ENCODE data around the gene SPDYE2B.
"Not testable (repeated sequence)": the region's sequence is repeated elsewhere in the genome, so short reads cannot be mapped to it uniquely, and the experiment has no call there.

SPDYE2B gene

DNA sequence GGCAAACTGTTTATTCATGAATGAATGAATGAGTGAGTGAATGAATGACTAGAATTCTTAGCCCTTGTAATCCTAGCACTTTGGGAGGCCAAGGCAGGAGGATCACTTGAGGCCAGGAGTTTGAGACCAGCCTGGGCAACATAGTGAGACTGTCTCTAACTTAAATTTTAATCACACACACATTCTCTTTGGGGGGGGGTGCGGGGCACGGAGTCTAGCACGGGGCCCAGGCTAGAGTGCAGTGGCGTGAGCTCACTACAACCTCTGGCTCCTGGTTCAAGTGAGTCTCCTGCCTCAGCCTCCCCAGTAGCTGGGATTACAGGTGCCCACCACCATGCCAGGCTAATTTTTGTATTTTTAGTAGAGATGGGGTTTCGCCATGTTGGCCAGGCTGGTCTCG lies 40.5 kb downstream of the SPDYE2B start:
- not testable (repeated sequence) for H3K27me3 ChIP-seq (ENCODE audit: insufficient read depth, insufficient read length); H3K4me1 ChIP-seq (ENCODE audit: insufficient read depth, insufficient read length); DNase-seq (ENCODE audit: low read depth, low spot score); H3K4me3 ChIP-seq (ENCODE audit: insufficient read length, low read depth); H3K9ac ChIP-seq (ENCODE audit: insufficient read length, low read depth); H3K9me3 ChIP-seq (ENCODE audit: insufficient read depth, low read length); H3K36me3 ChIP-seq (ENCODE audit: insufficient read depth, insufficient read length, low read length)

DNA sequence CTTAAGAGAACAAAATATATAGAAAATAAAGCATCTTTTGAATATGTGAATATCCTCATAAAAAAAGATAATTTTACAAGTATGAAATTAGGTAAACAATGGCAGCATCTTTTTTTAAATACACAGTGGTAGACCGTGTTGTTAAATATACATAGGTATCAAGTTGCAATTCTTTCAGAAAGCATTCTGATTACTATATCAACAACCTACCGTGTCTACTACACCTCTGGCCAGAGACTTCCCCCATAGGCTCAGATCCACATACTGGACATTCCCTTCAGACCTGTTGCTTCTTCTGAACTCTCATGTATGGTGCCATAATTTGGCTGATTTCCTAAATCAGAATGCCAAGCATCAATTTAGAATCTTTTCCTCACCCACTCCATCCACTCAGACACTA lies 43.9 kb downstream of the SPDYE2B start:
- DNase-seq (ENCODE audit: low read depth, low spot score); H3K4me1 ChIP-seq (ENCODE audit: insufficient read depth, insufficient read length); H3K9me3 ChIP-seq (ENCODE audit: insufficient read depth, low read length); H3K27me3 ChIP-seq (ENCODE audit: insufficient read depth, insufficient read length); H3K9ac ChIP-seq (ENCODE audit: insufficient read length, low read depth); H3K4me3 ChIP-seq (ENCODE audit: insufficient read length, low read depth); H3K36me3 ChIP-seq (ENCODE audit: insufficient read depth, insufficient read length, low read length): not testable (repeated sequence)

DNA sequence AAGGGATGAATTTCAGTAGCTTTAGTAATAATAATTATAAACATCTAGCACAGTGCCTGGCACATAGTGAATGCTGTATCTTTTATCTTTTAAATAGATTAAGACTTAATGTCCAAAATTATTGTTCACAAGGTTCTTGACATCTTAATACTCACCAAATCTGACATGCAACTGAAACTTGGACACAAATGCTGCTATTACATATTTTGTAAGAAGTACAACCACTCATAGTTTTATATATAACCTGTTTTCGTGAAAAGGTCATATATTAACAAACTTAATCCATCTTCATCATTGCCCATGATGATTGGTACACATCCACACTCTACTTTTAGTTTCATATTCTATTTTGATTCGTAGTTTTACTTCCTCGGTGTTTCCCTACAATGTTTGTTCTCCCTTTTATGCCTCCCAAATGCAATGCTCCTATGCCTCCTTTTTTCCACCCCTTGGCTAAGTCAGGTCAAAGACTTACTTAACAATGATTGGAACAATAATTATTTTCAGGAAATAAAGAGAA lies 45.0 kb downstream of the SPDYE2B start:
- not testable (repeated sequence) for DNase-seq (ENCODE audit: low read depth, low spot score); H3K27me3 ChIP-seq (ENCODE audit: insufficient read depth, insufficient read length); H3K36me3 ChIP-seq (ENCODE audit: insufficient read depth, insufficient read length, low read length); H3K4me3 ChIP-seq (ENCODE audit: insufficient read length, low read depth); H3K9ac ChIP-seq (ENCODE audit: insufficient read length, low read depth); H3K9me3 ChIP-seq (ENCODE audit: insufficient read depth, low read length); H3K4me1 ChIP-seq (ENCODE audit: insufficient read depth, insufficient read length)

DNA sequence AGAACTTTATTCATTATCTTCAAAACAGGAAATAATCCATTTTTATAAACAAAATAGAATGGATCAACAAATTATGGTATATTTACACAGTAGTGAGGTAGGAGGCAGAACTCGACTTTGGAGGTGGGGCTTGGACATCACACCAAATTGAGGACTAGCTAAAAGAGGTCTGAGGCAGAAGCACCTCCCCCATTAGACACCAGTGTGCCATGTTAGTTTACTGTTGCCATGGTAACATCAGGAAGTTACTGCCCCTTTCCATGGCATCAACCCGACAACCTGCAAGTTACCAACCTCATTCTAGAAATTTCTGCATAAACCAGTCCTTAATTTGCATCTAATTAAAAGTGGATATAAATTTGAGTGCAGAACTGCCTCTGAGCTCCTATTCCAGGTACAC lies 45.9 kb downstream of the SPDYE2B start:
- DNase-seq (ENCODE audit: low read depth, low spot score); H3K9ac ChIP-seq (ENCODE audit: insufficient read length, low read depth); H3K4me1 ChIP-seq (ENCODE audit: insufficient read depth, insufficient read length); H3K4me3 ChIP-seq (ENCODE audit: insufficient read length, low read depth); H3K36me3 ChIP-seq (ENCODE audit: insufficient read depth, insufficient read length, low read length); H3K9me3 ChIP-seq (ENCODE audit: insufficient read depth, low read length); H3K27me3 ChIP-seq (ENCODE audit: insufficient read depth, insufficient read length): not testable (repeated sequence)

DNA sequence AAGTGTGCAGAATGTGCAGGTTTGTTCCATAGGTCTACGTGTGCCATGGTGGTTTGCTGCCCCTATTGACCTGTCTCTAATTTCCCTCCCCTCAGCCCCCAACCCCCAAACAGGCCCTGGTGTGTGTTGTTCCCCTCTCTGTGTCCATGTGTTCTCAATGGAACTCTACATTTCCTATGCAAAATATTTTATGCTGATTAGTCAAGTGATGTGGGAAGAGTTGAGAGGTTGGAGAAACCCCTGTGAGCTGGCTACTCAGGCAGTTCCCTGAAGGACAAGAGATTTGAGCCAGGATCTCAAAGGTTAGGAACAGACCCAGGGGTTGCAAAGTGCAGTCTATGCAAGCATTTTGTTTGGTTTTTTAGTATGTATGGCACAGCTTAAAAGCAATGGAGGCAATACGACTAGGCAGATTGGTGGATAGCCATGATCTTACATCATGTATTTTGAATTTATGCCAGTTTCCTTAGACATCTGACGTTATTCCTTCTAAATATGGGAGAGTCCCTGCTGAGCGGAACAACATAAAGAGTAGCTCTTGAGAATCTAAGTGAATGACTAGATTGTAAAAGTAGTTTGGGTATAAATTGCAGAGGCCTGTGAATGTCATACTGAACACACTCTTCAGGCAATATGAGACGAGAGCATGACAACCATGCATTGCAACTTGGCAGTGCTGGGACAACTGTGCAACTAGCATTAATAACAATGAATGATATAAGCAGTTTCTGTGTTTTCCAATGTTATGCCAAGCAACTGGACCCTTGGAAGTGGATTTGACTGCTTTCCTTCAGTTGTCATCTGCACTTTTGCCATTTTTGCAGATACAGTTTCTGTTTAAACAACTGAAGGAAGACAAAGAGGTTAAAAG lies 47.8 kb downstream of the SPDYE2B start:
- DNase-seq (ENCODE audit: low read depth, low spot score); H3K4me1 ChIP-seq (ENCODE audit: insufficient read depth, insufficient read length); H3K4me3 ChIP-seq (ENCODE audit: insufficient read length, low read depth); H3K9me3 ChIP-seq (ENCODE audit: insufficient read depth, low read length); H3K27me3 ChIP-seq (ENCODE audit: insufficient read depth, insufficient read length); H3K36me3 ChIP-seq (ENCODE audit: insufficient read depth, insufficient read length, low read length); H3K9ac ChIP-seq (ENCODE audit: insufficient read length, low read depth): not testable (repeated sequence)

DNA sequence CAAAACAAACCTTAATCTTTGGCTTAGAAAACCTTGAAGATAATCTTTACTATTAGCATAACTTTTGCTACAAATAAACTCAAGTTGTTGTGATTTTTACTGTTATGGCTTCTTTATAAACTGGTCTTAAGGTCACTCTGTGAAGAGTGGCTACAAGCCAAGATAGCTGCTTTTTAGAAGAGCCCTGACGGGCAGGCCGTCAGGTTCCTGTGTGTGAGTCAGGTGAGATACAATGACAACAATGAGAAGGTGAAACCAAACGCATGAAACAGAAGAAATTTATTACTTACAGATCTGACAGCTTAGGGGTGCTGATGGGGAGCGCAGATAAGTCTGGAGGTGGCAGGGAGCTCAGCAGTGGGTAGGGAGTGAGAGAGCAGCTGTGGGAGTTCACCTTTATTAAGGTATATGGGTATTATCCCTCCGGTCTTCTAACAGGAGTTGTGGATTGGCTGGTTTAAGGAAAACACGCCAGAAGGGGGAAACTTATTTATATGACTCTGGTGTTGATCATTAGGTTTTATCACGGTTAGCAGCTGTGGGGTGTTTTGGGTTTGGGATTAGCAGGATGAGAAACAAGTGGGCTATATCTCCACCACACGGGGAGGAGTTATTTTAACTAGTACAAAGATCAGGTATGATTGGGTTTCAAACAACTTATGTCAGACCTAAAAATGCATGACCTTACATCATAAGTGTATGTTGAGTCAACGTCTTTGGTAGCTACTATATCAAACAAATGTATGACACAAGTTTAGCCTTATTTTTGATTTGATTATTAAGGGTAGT lies 49.0 kb downstream of the SPDYE2B start:
- not testable (repeated sequence) for H3K9ac ChIP-seq (ENCODE audit: insufficient read length, low read depth); DNase-seq (ENCODE audit: low read depth, low spot score); H3K9me3 ChIP-seq (ENCODE audit: insufficient read depth, low read length); H3K4me3 ChIP-seq (ENCODE audit: insufficient read length, low read depth); H3K27me3 ChIP-seq (ENCODE audit: insufficient read depth, insufficient read length); H3K4me1 ChIP-seq (ENCODE audit: insufficient read depth, insufficient read length); H3K36me3 ChIP-seq (ENCODE audit: insufficient read depth, insufficient read length, low read length)
